Measurements from ENCODE around the gene CHI3L2.

DNA sequence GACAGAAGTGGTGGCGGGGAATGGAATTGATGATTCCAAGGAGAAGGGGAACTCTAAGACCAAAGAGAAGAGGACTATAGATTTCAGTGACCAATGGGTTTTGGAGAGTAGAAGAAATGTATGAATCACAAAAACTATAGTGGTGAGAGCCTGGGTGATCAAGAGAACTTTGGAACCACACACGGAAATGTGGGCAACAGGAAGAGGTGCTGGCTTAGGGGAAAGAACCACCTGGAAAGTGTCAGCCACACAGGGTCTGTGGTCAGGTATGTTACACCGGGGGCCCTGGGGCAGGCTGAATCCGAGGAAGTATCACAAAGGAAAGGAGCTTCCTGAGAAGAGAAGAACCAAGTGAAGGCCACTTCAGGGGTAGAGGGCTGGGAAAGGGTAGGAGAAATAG, 51.6 kb downstream of the CHI3L2 start:
- TF ChIP-seq CTCF (IDR thresholded peaks at IDR 0.05): no peak
- no peak for TF ChIP-seq POLR2A (IDR thresholded peaks at IDR 0.05)
